A673 (cell line): ENCODE results near the gene PUM1.

Source experiments
- EZH2 ChIP-seq: fragments of 200-600 bp; sonication (generic); IDR thresholded peaks from 2 replicates; pipeline ENCODE4 v1.6.1; 2017; ENCODE audit warnings: borderline replicate concordance, low read depth, mild to moderate bottlenecking, mixed read lengths, antibody characterized with exemption, low read length; ENCODE audit not compliant: poor library complexity, severe bottlenecking
- TF ChIP-seq, protein P1 (sequence below): fragments of 300-800, 200-600 bp; sonication (generic); conservative IDR thresholded peaks from 2 replicates; pipeline ENCODE4 v1.5.1; 2017; ENCODE audit warnings: low read depth, mild to moderate bottlenecking, antibody characterized with exemption, low read length, moderate library complexity, mixed read lengths

DNA sequence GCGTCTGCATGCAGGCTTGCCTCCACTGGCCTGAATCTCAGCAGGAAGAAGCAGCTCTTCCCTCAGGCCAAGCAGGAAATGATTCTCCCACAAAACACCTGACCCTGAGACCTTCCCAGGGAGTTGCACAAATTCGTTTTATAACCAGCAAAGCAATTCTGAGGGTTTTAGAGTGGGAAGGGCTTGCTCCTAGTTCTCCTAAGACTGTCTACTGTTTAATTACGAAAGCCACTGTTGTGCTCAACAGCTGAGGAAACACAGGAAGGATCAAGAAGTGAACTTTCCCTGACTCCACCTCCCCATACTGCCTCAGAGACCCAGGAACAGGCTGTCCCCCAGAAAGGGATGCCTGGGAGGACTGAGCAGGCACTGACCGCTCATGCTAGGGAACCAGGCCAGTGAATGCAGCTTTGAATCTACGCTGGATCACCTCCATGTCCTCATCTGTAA lies 37.0 kb upstream of the PUM1 start:
- TF ChIP-seq, protein P1, sequence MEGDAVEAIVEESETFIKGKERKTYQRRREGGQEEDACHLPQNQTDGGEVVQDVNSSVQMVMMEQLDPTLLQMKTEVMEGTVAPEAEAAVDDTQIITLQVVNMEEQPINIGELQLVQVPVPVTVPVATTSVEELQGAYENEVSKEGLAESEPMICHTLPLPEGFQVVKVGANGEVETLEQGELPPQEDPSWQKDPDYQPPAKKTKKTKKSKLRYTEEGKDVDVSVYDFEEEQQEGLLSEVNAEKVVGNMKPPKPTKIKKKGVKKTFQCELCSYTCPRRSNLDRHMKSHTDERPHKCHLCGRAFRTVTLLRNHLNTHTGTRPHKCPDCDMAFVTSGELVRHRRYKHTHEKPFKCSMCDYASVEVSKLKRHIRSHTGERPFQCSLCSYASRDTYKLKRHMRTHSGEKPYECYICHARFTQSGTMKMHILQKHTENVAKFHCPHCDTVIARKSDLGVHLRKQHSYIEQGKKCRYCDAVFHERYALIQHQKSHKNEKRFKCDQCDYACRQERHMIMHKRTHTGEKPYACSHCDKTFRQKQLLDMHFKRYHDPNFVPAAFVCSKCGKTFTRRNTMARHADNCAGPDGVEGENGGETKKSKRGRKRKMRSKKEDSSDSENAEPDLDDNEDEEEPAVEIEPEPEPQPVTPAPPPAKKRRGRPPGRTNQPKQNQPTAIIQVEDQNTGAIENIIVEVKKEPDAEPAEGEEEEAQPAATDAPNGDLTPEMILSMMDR, result no peak
- TF ChIP-seq EZH2, result no peak
